DND-41 (cell line): Measurements from ENCODE around the gene DEPDC4.

Source experiments
- CTCF ChIP-seq: IDR thresholded peaks from 2 replicates; pipeline ENCODE4 v1.5.1; 2012; ENCODE audit warnings: borderline replicate concordance, low read length, moderate library complexity, mild to moderate bottlenecking; ENCODE audit not compliant: poor library complexity, severe bottlenecking; ENCODE audit errors: extremely low read depth
- EZH2 ChIP-seq: IDR thresholded peaks from 3 replicates; pipeline ENCODE4 v1.6.1; 2012; ENCODE audit warnings: borderline replicate concordance, low read depth, mild to moderate bottlenecking, moderate library complexity, low read length, inconsistent platforms; ENCODE audit not compliant: severe bottlenecking

- no peak for TF ChIP-seq CTCF
- no peak for TF ChIP-seq EZH2
Observed at GRCh38 chr12:100253437-100253836, 13.4 kb downstream of the DEPDC4 start.
